ENCODE data around the gene MAP4K5.

GRCh38 chr14:50510157-50510556 is 22.2 kb downstream of the MAP4K5 start:
- no peak for TF ChIP-seq CTCF (IDR thresholded peaks at IDR 0.05)
- TF ChIP-seq POLR2A (IDR thresholded peaks at IDR 0.05): no peak

Measured in ovary (tissue), 3 donors.